Measurements from ENCODE around the gene RPLP1.

The RPLP1 gene

DNA sequence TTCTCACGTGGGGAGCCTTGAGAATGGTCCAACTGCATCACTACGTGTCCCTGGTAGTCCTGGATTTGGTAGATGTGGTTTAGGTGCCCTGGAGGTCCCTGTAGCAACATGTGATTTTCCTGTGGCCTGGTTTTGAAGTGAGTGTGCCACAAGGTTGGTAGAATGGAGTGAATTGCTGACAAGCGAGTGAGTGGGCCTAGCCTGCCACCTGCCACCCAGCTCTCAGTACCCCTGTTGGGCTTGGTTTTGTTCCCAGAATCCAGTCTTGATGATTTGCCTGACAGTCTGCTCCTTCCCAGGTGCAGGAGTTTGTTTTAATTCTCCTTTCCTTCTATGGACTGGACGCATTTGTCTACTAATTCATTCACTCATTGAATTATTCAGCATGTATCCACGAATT lies 19.4 kb downstream of the RPLP1 start:
- DNase-seq (ENCODE audit: low spot score) = no peak
- ChIA-PET POLR2A (ENCODE audit: low non-redundant PET) (no interaction called here), CTCF (interaction anchor here (0.6 kb wide), 1 partner anchor 1025 kb away, joined by 4 read pairs; no protein-coding TSS in a partner anchor)
- no peak overlapping the region for H3K27ac ChIP-seq
- TF ChIP-seq, protein P1, sequence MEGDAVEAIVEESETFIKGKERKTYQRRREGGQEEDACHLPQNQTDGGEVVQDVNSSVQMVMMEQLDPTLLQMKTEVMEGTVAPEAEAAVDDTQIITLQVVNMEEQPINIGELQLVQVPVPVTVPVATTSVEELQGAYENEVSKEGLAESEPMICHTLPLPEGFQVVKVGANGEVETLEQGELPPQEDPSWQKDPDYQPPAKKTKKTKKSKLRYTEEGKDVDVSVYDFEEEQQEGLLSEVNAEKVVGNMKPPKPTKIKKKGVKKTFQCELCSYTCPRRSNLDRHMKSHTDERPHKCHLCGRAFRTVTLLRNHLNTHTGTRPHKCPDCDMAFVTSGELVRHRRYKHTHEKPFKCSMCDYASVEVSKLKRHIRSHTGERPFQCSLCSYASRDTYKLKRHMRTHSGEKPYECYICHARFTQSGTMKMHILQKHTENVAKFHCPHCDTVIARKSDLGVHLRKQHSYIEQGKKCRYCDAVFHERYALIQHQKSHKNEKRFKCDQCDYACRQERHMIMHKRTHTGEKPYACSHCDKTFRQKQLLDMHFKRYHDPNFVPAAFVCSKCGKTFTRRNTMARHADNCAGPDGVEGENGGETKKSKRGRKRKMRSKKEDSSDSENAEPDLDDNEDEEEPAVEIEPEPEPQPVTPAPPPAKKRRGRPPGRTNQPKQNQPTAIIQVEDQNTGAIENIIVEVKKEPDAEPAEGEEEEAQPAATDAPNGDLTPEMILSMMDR (conservative IDR thresholded peaks at IDR 0.05; ENCODE audit: low read depth) = no peak

DNA sequence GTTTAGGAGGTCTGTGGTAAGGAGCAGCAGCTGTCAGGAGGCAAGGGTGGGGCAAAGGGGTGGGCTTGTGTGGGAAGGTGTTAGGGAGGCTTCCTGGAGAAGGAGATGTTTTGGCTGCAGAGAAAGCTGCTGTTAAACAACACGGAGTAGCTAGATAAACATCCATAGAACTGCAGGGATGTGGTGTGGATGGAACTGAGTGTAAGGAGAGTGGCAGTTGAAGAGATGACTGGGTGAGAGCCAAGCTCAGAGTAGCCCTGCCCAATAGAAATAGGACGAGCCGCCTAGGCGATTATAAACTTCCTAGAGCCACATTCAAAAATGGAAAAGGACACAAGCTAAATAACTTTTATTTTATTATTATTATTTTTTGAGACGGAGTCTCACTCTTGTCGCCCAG lies 19.9 kb downstream of the RPLP1 start:
- TF ChIP-seq, protein P1 (conservative IDR thresholded peaks at IDR 0.05; ENCODE audit: low read depth) = no peak
- ChIA-PET POLR2A (ENCODE audit: low non-redundant PET) (no interaction called here), CTCF (interaction anchor here (0.5 to 0.6 kb wide), 2 partner anchors 30 to 1024 kb away, joined by 3 to 4 read pairs; no protein-coding TSS in a partner anchor)
- H3K27ac ChIP-seq = no peak overlapping the region
- no peak for DNase-seq (ENCODE audit: low spot score)

DNA sequence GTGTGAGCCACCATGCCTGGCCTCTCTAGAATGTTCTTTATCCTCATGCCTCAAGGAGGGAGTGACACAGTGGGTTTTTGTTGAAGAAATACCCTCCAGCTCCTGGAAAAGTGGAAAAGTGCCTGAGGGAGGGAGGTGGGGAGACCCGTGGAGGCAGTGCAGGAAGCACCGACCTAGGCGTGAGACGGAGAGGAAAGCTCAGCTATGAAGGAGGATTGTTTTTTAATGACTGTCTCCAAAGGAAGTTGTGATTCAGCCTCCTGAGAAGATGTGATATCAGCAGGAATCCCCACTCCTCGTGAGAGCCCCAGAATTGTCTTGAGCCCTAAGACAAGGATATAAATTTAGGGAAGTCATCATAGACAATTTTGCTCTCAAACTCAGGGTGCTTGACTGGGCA lies 21.7 kb downstream of the RPLP1 start:
- POLR2A ChIA-PET (ENCODE audit: low non-redundant PET) = no interaction called here
- TF ChIP-seq, protein P1 (conservative IDR thresholded peaks at IDR 0.05; ENCODE audit: low read depth) = no peak
- no peak overlapping the region; the same call in 1 of the 2 replicates for H3K27ac ChIP-seq
- DNase-seq (ENCODE audit: low spot score) = no peak
- CTCF ChIA-PET = interaction anchor here (0.6 kb wide), 1 partner anchor 1111 kb away, joined by 3 read pairs; no protein-coding TSS in a partner anchor

DNA sequence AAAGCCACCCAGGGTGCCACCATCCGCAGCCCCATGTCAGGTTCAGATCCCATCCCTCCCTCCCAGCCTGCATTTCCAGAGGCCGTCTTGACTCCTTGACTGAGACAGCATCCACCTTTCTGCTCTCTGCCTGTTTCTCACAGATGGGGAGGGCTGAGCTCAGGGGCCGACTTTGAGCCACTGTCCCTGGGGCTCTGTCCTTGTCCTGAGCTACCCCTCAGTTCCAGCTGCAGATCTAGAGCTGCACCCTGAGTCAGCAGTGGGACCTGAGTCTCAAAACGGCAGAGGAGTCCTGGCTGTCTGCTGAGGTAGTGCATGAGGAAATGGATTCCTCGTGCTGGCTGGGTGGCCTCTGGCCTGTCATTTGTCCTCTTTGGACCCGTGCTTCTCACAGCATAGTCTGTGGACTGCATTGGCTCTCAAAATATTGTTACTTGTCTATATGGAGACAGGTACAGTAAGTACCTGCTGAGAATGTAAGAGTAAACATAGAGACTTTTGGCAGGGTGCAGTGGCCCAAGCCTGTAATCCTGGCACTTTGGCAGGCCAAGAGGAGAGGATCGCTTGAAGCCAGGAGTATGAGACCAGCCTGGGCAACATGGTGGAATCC lies 22.3 kb downstream of the RPLP1 start:
- ChIA-PET POLR2A (ENCODE audit: low non-redundant PET) (no interaction called here), CTCF (interaction anchor here (0.6 to 1.0 kb wide), 4 partner anchors 9 to 1111 kb away, joined by 3 to 5 read pairs (median 3); no protein-coding TSS in a partner anchor)
- no peak overlapping the region; the same call in 1 of the 2 replicates for H3K27ac ChIP-seq
- TF ChIP-seq, protein P1 (conservative IDR thresholded peaks at IDR 0.05; ENCODE audit: low read depth) = no peak
- DNase-seq (ENCODE audit: low spot score) = no peak

DNA sequence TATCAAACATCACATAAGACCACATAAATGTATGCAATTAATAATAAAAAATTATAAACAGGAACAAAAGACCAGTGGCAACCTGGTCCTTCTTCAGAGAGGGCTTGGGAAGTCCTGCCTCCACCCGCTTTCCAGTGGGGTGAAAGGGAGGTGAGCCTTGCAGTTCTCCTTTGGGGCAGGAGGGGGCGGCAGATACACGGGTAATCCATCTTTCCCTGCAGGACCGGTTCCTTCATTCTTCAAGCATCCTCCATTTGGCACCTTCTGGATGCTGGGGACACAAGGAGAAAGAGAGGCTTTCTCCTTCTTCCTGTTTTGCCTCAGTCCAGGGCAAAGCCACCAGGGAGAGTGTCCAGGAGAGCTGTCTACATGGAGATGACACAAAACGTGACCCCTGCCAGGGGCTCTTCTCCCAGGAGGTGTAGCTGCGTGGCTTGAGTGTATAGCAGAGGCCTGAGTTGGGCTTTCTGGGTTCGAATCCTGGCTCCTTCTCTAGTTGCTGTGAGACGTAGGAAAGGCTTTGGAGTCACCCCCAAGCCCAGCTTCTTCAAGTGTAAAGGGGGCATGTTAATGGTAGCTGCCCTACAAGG lies 23.2 kb downstream of the RPLP1 start:
- POLR2A ChIA-PET (ENCODE audit: low non-redundant PET) = no interaction called here

DNA sequence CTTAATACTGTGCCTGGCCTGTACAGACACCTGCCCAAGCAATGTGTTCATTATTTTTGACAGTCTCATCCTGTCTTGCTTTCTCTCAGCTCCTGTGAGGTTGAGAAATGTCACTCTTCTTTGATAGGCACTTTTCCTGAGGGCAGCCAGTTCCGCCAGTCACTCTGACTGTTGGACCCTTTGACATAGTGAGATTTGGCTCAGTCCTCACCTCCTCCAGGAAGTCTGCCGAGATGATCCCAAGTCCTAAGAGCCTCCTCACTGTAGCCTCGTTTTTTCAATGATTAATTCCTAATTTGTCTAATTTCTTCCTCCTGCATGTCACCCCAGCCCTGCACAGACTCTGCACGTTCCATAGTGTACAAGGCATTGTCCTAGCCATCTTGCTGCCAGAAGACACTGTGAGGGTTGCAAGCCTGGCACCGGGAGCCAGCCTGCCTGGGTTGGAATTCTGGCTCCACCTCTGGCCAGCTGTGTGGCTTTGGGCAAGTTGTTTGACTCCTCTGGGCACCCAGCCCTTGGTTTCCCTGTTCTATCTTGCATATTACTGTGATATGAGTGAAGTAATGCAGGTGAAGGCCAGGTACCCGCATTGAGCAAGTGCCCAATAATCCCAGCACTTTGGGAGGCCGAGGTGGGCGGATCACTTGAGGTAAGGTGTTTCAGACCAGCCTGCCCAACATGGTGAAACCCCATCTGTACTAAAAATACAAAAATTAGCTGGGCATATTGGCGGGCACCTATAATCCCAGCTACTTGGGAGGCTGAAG lies 24.3 kb downstream of the RPLP1 start:
- TF ChIP-seq, protein P1 (conservative IDR thresholded peaks at IDR 0.05; ENCODE audit: low read depth) = no peak
- no peak overlapping the region for H3K27ac ChIP-seq
- ChIA-PET CTCF (interaction anchor here (0.6 to 0.8 kb wide), 4 partner anchors 26 to 998 kb away, joined by 3 to 4 read pairs (median 4); no protein-coding TSS in a partner anchor), POLR2A (ENCODE audit: low non-redundant PET) (no interaction called here)
- no peak for DNase-seq (ENCODE audit: low spot score)

More for the DNA sequence above, 23.2 kb downstream of the RPLP1 start:
- H3K27ac ChIP-seq = no peak overlapping the region
- TF ChIP-seq, protein P1 (conservative IDR thresholded peaks at IDR 0.05; ENCODE audit: low read depth) = peak; percentile 98
- peak; percentile 90 for DNase-seq (ENCODE audit: low spot score)
- CTCF ChIA-PET = interaction anchor here (0.6 to 1.0 kb wide), 10 partner anchors 8 to 1167 kb away, joined by 3 to 4 read pairs (median 3); no protein-coding TSS in a partner anchor

Measured in RWPE1 (cell line).